HCT116 (cell line): ENCODE data around the gene RCAN2. TPM values are rescaled to one million over a fixed set of nuclear protein-coding genes. Genes with fewer than 3 reads are reported as not detected.

Experiments
- ATAC-seq: fragments of 200-7000 bp; cut with Tn5 transposase; 2 replicates; pipeline ENCODE4 v1.9.1; 2020; ENCODE audit warnings: mild to moderate bottlenecking, moderate library complexity
- BruUV-seq: library from RNA; stranded (reverse); fragments of 400-500 nt; replicated peaks from 2 replicates; lab custom pipeline; 2021; lab: Mats Ljungman, UMichigan
- CTCF ChIA-PET: fragments of 300-600 bp; sonication (Branson Sonifier 250); formaldehyde crosslinking; loops from one replicate; lab custom pipeline; 2021; ENCODE audit warnings: antibody characterized with exemption; lab: Charles Lee
- POLR2A ChIA-PET: fragments of 300-600, 350-600 bp; sonication (Branson Sonifier 250); formaldehyde crosslinking; loops from one replicate; lab custom pipeline; 2021; ENCODE audit warnings: antibody characterized with exemption; lab: Charles Lee
- RAD21 ChIA-PET, 2 experiments: fragments of 300-600 bp; sonication (Branson Sonifier 250); formaldehyde crosslinking; loops; one replicate each; lab custom pipeline; 2023; ENCODE audit warnings: low total read pairs in 2 of 2; ENCODE audit not compliant: uncharacterized antibody in 2 of 2, unreplicated experiment in 2 of 2, low non-redundant PET in 1 of 2; lab: Charles Lee
- DNase-seq: peaks from one replicate; pipeline ENCODE4 v3.0.0-alpha.2; 2010; ENCODE audit warnings: low read depth, low spot score
- H2AFZ ChIP-seq: fragments of 200-600 bp; shearing (Covaris generic), sonication (generic); 2 replicates; pipeline ENCODE4 v1.6.1; 2017; ENCODE audit warnings: low read depth, mixed run types, mixed read lengths, antibody characterized with exemption, low read length; ENCODE audit not compliant: poor library complexity, severe bottlenecking
- H3K27ac ChIP-seq: 2 replicates; pipeline ENCODE4 v1.5.1; 2012; ENCODE audit warnings: low read depth, low read length
- H3K27me3 ChIP-seq: fragments of 200-600 bp; sonication (generic); 2 replicates; pipeline ENCODE4 v1.6.1; 2016; ENCODE audit warnings: mixed run types, low read length, mixed read lengths; ENCODE audit not compliant: insufficient read depth
- H3K36me3 ChIP-seq, 2 experiments: fragments of 200-500 bp in 1 of 2; fragments of 200-600 bp in 1 of 2; sonication (Bioruptor generic) in 1 of 2; sonication (generic) in 1 of 2; 2 replicates each; pipeline versions ENCODE4 v1.5.1 to v1.6.1; 2014 to 2016; ENCODE audit warnings: low read length in 2 of 2, inconsistent platforms in 1 of 2, mixed read lengths in 1 of 2, mixed run types in 1 of 2; ENCODE audit not compliant: insufficient read depth in 2 of 2, control insufficient read depth in 1 of 2
- H3K4me1 ChIP-seq, 2 experiments: fragments of 200-600 bp in 1 of 2; sonication (generic) in 1 of 2; 2 replicates each; pipeline versions ENCODE4 v1.5.1 to v1.6.1; 2012 to 2017; ENCODE audit warnings: low read length in 2 of 2, inconsistent platforms in 1 of 2, mild to moderate bottlenecking in 1 of 2, mixed read lengths in 1 of 2, mixed run types in 1 of 2, moderate library complexity in 1 of 2; ENCODE audit not compliant: insufficient read depth in 2 of 2, control insufficient read depth in 1 of 2
- H3K4me2 ChIP-seq: fragments of 200-600 bp; sonication (generic); 2 replicates; pipeline ENCODE4 v1.6.1; 2017; ENCODE audit warnings: mixed run types, low read length, mixed read lengths
- H3K4me3 ChIP-seq, 2 experiments: fragments of 200-600 bp in 1 of 2; sonication (generic) in 1 of 2; replicated peaks in 1 of 2; 2 replicates each; pipeline ENCODE4 v1.5.1; 2011 to 2016; ENCODE audit warnings: low read length in 2 of 2, control low read depth in 1 of 2, low read depth in 1 of 2, mild to moderate bottlenecking in 1 of 2, mixed read lengths in 1 of 2, mixed run types in 1 of 2
- H3K79me2 ChIP-seq: fragments of 200-600 bp; sonication (generic); 2 replicates; pipeline ENCODE4 v1.6.1; 2017; ENCODE audit warnings: mild to moderate bottlenecking, mixed run types, low read length, moderate library complexity, mixed read lengths; ENCODE audit not compliant: insufficient read depth
- H3K9ac ChIP-seq: fragments of 200-600 bp; sonication (generic); 2 replicates; pipeline ENCODE4 v1.6.1; 2016; ENCODE audit warnings: low read length, mixed read lengths
- H3K9me2 ChIP-seq: fragments of 200-600 bp; sonication (generic), shearing (Covaris generic); 2 replicates; pipeline ENCODE4 v1.6.1; 2017; ENCODE audit warnings: mixed run types, mild to moderate bottlenecking, moderate library complexity; ENCODE audit not compliant: insufficient read depth
- H3K9me3 ChIP-seq, 2 experiments: fragments of 200-500 bp in 1 of 2; fragments of 200-600 bp in 1 of 2; sonication (Bioruptor generic) in 1 of 2; sonication (generic) in 1 of 2; 2 replicates each; pipeline ENCODE4 v1.6.1; 2014 to 2017; ENCODE audit warnings: low read length in 2 of 2, mixed read lengths in 2 of 2, inconsistent platforms in 1 of 2, low read depth in 1 of 2, mild to moderate bottlenecking in 1 of 2, mixed run types in 1 of 2, moderate library complexity in 1 of 2; ENCODE audit not compliant: control insufficient read depth in 1 of 2, insufficient read depth in 1 of 2
- H4K20me1 ChIP-seq: fragments of 200-600 bp; sonication (generic), shearing (Covaris generic); 2 replicates; pipeline ENCODE4 v1.6.1; 2017; ENCODE audit warnings: mixed run types, mild to moderate bottlenecking, moderate library complexity; ENCODE audit not compliant: insufficient read depth
- CEBPB ChIP-seq: IDR thresholded peaks from 2 replicates; pipeline ENCODE4 v1.6.1; 2012; ENCODE audit warnings: low read depth
- ELF1 ChIP-seq: IDR thresholded peaks from 2 replicates; pipeline ENCODE4 v1.6.1; 2012; ENCODE audit warnings: low read depth, borderline replicate concordance
- EZH2 ChIP-seq: fragments of 200-600 bp; sonication (generic); IDR thresholded peaks from 2 replicates; pipeline ENCODE4 v1.6.1; 2017; ENCODE audit warnings: antibody characterized with exemption, mixed run types
- EZH2phosphoT487 ChIP-seq: fragments of 200-600 bp; IDR thresholded peaks from 2 replicates; pipeline ENCODE4 v1.6.1; 2018; ENCODE audit warnings: antibody characterized with exemption, borderline replicate concordance
- FOSL1 ChIP-seq: IDR thresholded peaks from 2 replicates; pipeline ENCODE4 v1.6.1; 2012; ENCODE audit warnings: low read depth
- JUND ChIP-seq: IDR thresholded peaks from 2 replicates; pipeline ENCODE4 v1.6.1; 2012
- POLR2A ChIP-seq: IDR thresholded peaks from 2 replicates; pipeline ENCODE4 v1.7.0; 2011; ENCODE audit warnings: borderline replicate concordance; ENCODE audit not compliant: insufficient read depth, insufficient read length; ENCODE audit errors: extremely low read depth
- SRF ChIP-seq: IDR thresholded peaks from 2 replicates; pipeline ENCODE4 v1.6.1; 2012; ENCODE audit warnings: low read depth
- YY1 ChIP-seq: IDR thresholded peaks from 2 replicates; pipeline ENCODE4 v1.6.1; 2011; ENCODE audit warnings: low read length, low read depth, moderate library complexity, mild to moderate bottlenecking; ENCODE audit not compliant: insufficient replicate concordance; ENCODE audit errors: extremely low read depth
- ZBTB33 ChIP-seq: IDR thresholded peaks from 2 replicates; pipeline ENCODE4 v1.6.1; 2011; ENCODE audit warnings: mild to moderate bottlenecking, low read length, moderate library complexity; ENCODE audit not compliant: insufficient replicate concordance; ENCODE audit errors: extremely low read depth
- ZFX ChIP-seq: fragments of 450-650 bp; IDR thresholded peaks from 2 replicates; pipeline ENCODE4 v1.6.1; 2017
- ZNF274 ChIP-seq: fragments of 200-500 bp; sonication (Bioruptor generic); IDR thresholded peaks from 2 replicates; pipeline ENCODE4 v1.6.1; 2014; ENCODE audit warnings: mild to moderate bottlenecking, low read depth, low read length, inconsistent platforms
- intact Hi-C: fragments of 100-400 bp; cut with micrococcal nuclease; formaldehyde crosslinking; loops from 2 replicates; pipeline ENCODE4 v1.10.0; 2022
- total RNA-seq: library from RNA; stranded (reverse); gene quantifications from one replicate; pipeline ENCODE4 v1.2.1, GENCODE V29; 2021; ENCODE audit not compliant: unreplicated experiment

RCAN2 gene
- total RNA-seq, 1 experiment from 2014 or later = 0.57 TPM

- H3K27me3 ChIP-seq = no peaks in the 10 kb centered on the region
- DNase-seq (no peak), ATAC-seq (no peak)
- no peak overlapping the region for H3K4me2 ChIP-seq
- no peak overlapping the region for H2AFZ ChIP-seq
- H3K4me1 ChIP-seq = no peaks in the 10 kb centered on the region
- H3K36me3 ChIP-seq = no peaks in the 10 kb centered on the region
- no peaks in the 10 kb centered on the region for H3K9me2 ChIP-seq
- H3K9me3 ChIP-seq = no peaks in the 10 kb centered on the region
- no peak overlapping the region for H3K4me3 ChIP-seq
- no TSS peak for BruUV-seq
- H3K27ac ChIP-seq = no peak overlapping the region
- H3K9ac ChIP-seq = no peak overlapping the region
- POLR2A ChIA-PET = no interaction called here
- no peaks in the 10 kb centered on the region for H4K20me1 ChIP-seq
- CTCF ChIA-PET = no interaction called here
- intact Hi-C loops = no loop called here
- H3K79me2 ChIP-seq = no peaks in the 10 kb centered on the region
- TF ChIP-seq POLR2A (no peak), EZH2phosphoT487 (no peak), CEBPB (no peak), ELF1 (no peak), ZNF274 (no peak), FOSL1 (no peak), JUND (no peak), EZH2 (no peak), SRF (no peak), ZFX (no peak), ZBTB33 (no peak), YY1 (no peak)
- TF ChIP-seq, all 23 proteins: peak for 0
- RAD21 ChIA-PET = no interaction called here
Observed at GRCh38 chr6:46500382-46500781, 9.1 kb upstream of the RCAN2 start.
